ENCODE results near the gene NAA80. TPM values are rescaled to one million over a fixed set of nuclear protein-coding genes. Genes with fewer than 3 reads are reported as not detected.
"Not testable (repeated sequence)": the region's sequence is repeated elsewhere in the genome, so short reads cannot be mapped to it uniquely, and the experiment has no call there.

The NAA80 gene
- total RNA-seq, 4 donors from 2014 or later: 4.7 to 33.5 (median 24.0) TPM

DNA sequence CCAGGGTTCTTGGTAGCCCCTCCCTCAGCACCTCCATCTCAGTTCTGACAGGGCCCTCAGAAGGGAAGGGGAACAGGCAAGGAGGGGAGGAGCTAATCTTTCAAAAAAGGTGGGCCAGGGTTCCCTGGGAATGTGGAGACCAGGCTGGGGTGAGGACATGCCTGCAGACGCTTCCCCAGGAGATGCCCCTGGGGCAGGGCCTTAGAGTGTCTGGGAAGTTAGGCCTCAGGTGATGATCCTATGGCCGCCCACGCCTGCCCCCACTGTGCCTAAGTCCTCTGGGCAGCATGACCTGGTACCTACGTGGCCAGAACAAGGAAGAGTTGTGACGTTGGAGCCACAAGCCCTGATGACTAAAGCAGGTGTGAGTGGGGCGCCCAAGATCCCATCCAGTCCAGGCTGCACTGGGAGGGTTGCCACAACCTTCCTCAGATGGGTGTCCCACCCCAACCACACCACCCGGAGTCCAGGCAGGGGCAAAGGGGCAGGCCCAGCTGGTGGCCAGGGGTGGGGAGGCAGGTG lies 34.2 kb downstream of the NAA80 start:
- peak in 1 of 2 donors; percentile 61 for DNase-seq
- intact Hi-C loops (cut with DNase I; ENCODE audit: low total_unique reads): no loop called here
- H3K9me3 ChIP-seq: no peaks in the 10 kb centered on the region
- peak; percentile 34 to 43 for TF ChIP-seq POLR2A (IDR thresholded peaks at IDR 0.05)
- TF ChIP-seq, protein P1, sequence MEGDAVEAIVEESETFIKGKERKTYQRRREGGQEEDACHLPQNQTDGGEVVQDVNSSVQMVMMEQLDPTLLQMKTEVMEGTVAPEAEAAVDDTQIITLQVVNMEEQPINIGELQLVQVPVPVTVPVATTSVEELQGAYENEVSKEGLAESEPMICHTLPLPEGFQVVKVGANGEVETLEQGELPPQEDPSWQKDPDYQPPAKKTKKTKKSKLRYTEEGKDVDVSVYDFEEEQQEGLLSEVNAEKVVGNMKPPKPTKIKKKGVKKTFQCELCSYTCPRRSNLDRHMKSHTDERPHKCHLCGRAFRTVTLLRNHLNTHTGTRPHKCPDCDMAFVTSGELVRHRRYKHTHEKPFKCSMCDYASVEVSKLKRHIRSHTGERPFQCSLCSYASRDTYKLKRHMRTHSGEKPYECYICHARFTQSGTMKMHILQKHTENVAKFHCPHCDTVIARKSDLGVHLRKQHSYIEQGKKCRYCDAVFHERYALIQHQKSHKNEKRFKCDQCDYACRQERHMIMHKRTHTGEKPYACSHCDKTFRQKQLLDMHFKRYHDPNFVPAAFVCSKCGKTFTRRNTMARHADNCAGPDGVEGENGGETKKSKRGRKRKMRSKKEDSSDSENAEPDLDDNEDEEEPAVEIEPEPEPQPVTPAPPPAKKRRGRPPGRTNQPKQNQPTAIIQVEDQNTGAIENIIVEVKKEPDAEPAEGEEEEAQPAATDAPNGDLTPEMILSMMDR (IDR thresholded peaks at IDR 0.05): no peak
- H3K4me1 ChIP-seq: peaks cover 9 to 42% of the 10 kb centered on the region in 2 donors
- no peak overlapping the region for H3K4me3 ChIP-seq
- H3K27me3 ChIP-seq: no peaks in the 10 kb centered on the region
- peak overlapping the region; percentile 97 to 99 for H3K27ac ChIP-seq
- no peaks in the 10 kb centered on the region for H3K36me3 ChIP-seq

DNA sequence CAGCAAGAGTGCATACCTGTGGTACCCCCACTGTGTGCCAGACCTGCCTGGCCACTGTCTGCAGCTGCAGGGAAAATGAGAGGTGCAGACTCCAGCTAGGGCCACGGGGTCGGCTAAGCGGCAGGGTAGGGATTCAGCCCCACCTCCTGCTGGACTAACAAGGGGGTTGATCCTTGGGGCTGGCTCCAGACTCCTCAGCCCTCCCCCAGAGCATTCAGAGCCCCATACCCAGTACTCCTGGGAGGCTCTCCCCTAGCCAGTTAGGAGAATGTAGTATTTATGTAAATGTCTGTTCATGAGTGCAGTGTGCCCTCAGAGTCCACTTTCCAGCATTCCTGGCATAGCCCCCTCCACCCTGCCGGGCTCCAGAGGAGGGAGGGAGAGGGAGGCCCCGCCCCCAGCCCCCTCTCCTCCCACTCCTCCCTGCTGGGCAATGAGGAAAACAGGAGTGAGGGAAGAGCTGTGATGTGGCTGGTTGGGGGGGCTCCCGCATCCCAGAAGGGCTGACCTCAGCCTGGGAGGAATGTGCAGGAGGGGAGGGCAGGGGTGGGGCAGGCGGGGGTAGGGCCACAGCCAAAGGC lies 34.7 kb downstream of the NAA80 start:
- Histone ChIP-seq H3K36me3 (no peaks in the 10 kb centered on the region), H3K27me3 (no peaks in the 10 kb centered on the region), H3K4me3 (no peak overlapping the region), H3K9me3 (no peaks in the 10 kb centered on the region), H3K4me1 (peaks cover 9 to 41% of the 10 kb centered on the region in 2 donors), H3K27ac (peak overlapping the region; percentile 97 to 99)
- TF ChIP-seq, protein P1 (IDR thresholded peaks at IDR 0.05): peak in 1 of 4 experiments; percentile 22
- TF ChIP-seq POLR2A (IDR thresholded peaks at IDR 0.05): peak in 1 of 2 donors; percentile 26
- peak; percentile 92 to 95 for DNase-seq
- intact Hi-C loops (cut with DNase I; ENCODE audit: low total_unique reads): no loop called here

DNA sequence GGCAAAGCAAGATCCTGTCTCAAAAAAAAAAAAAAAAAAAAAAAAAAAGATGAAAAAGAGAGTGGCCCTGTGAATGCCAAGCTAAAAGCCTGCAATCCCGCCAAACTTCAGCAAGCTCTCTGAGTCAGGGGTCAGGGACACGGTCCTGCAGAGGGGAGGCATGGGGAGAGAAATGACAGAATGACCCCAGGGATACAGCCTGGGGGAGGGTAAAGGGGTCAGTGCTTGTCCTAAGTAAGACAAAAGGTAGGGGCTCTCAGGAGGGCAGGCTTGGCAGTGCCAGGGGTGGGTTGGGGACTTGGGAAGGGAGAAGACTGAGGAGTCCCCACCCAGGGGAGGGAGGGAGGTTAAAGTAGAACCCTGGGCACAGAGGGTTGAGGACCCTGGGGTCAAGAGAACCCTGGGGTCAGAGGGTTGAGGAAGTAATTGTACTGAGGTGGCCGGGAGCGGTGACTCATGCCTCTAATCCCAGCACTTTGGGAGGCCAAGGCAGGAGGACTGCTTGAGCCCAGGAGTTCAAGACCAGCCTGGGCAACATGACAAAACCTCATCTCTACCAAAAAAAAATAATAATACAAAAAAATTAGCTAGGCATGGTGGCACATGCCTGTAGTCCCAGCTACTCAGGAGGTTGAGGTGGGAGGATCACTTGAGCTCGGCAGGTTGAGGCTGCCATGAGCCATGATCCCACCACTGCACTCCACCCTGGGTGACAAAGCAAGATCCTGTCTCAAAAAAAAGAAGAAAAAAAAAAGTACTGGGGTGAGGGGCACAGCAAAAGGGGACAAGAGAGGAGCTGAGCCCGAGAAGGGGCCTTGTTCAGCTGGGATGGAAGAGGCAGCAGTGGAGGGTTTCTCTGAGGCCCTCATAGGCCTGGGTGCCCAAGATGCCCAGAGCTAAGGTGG lies 35.5 kb downstream of the NAA80 start:
- Histone ChIP-seq H3K9me3 (no peaks in the 10 kb centered on the region), H3K36me3 (no peaks in the 10 kb centered on the region), H3K27me3 (no peaks in the 10 kb centered on the region), H3K27ac (peak overlapping the region; percentile 97 to 99), H3K4me1 (peaks cover 9 to 40% of the 10 kb centered on the region in 2 donors), H3K4me3 (no peak overlapping the region)
- TF ChIP-seq, protein P1 (IDR thresholded peaks at IDR 0.05): no peak
- TF ChIP-seq POLR2A (IDR thresholded peaks at IDR 0.05): no peak
- no peak for DNase-seq
- intact Hi-C loops (cut with DNase I; ENCODE audit: low total_unique reads): no loop called here

DNA sequence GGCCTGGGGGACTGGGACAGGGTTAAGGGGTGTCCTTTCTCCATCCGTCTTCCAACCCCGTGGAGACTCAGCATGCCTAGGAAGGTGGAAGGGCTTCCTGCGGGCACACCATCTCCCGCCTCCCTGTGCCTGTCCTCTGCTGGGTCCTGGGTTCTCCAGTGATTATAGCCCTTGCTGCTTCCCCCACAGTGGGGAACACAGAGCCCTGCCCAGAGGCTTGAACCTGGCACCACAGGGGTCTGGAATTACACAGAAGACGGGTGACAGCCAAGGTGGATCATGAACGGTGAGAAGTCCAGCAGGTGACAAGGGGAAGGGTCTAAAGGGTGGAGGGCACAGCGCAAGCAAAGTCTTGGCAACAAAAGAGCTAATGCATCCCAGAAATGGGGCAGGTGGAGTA lies 36.4 kb downstream of the NAA80 start:
- H3K27ac ChIP-seq: peak overlapping the region; percentile 97 to 99
- TF ChIP-seq, protein P1 (IDR thresholded peaks at IDR 0.05): no peak
- TF ChIP-seq POLR2A (IDR thresholded peaks at IDR 0.05): no peak
- no peak for DNase-seq
- H3K9me3 ChIP-seq: no peaks in the 10 kb centered on the region
- H3K4me3 ChIP-seq: no peak overlapping the region
- no peaks in the 10 kb centered on the region for H3K36me3 ChIP-seq
- intact Hi-C loops (cut with DNase I; ENCODE audit: low total_unique reads): no loop called here
- no peaks in the 10 kb centered on the region for H3K27me3 ChIP-seq
- peaks cover 9 to 34% of the 10 kb centered on the region in 2 donors for H3K4me1 ChIP-seq

DNA sequence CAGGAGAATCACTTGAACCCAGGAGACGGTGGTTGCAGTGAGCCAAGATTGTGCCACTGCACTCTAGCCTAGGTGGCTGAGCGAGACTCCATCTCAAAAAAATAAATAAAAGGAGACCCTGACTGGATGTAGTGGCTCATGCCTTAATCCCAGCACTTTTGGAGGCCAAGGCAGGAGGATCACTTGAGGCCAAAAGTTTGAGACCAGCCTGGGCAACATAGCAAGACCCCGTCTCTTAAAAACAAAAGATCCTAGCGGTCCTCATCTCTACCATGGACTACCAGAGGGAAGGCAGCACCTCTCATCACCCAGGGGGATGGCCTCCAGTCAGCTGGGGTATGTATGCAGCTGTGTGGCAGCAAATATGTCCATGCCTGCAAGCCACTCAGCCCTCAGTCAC lies 37.0 kb downstream of the NAA80 start:
- H3K9me3 ChIP-seq; H3K36me3 ChIP-seq; DNase-seq; H3K4me3 ChIP-seq; H3K27me3 ChIP-seq; intact Hi-C loops (cut with DNase I; ENCODE audit: low total_unique reads): not testable (repeated sequence)
- peak overlapping the region; percentile 97 to 99 for H3K27ac ChIP-seq
- peaks cover 9 to 34% of the 10 kb centered on the region in 2 donors for H3K4me1 ChIP-seq
